HepG2 (cell line): ENCODE measurements around the gene SUSD2. TPM values are rescaled to one million over a fixed set of nuclear protein-coding genes. Genes with fewer than 3 reads are reported as not detected.

Experiments
- AKAP8 ChIP-seq: sonication (generic); formaldehyde crosslinking; IDR thresholded peaks from 2 replicates; pipeline ENCODE4 v1.5.1; 2020; ENCODE audit warnings: mild to moderate bottlenecking, missing genetic modification reagents
- ARID5B ChIP-seq: IDR thresholded peaks from 2 replicates; pipeline ENCODE4 v1.4.0; 2020; ENCODE audit warnings: mild to moderate bottlenecking, missing genetic modification reagents
- DBP ChIP-seq: sonication (generic); formaldehyde crosslinking; IDR thresholded peaks from 2 replicates; pipeline ENCODE4 v1.4.0; 2020; ENCODE audit warnings: missing genetic modification reagents; ENCODE audit errors: not compliant biosample characterization
- DMTF1 ChIP-seq: sonication (generic); formaldehyde crosslinking; IDR thresholded peaks from 2 replicates; pipeline ENCODE4 v1.4.0; 2020; ENCODE audit warnings: mild to moderate bottlenecking, missing genetic modification reagents
- DPF2 ChIP-seq: sonication (generic); formaldehyde crosslinking; IDR thresholded peaks from 2 replicates; pipeline ENCODE4 v1.4.0; 2020; ENCODE audit warnings: mild to moderate bottlenecking, low read depth, missing genetic modification reagents, borderline replicate concordance
- FOXP1 ChIP-seq, 2 experiments: fragments of 450-650 bp in 1 of 2; IDR thresholded peaks; 2 replicates each; pipeline ENCODE4 v1.6.1; 2017 to 2018; ENCODE audit warnings: antibody characterized with exemption in 1 of 2
- GTF3A ChIP-seq: sonication (generic); formaldehyde crosslinking; conservative IDR thresholded peaks from 2 replicates; pipeline ENCODE4 v1.4.0; 2020; ENCODE audit warnings: mild to moderate bottlenecking, missing genetic modification reagents
- HNRNPK ChIP-seq: fragments of 200-400 bp; formaldehyde crosslinking; IDR thresholded peaks from 2 replicates; pipeline ENCODE4 v1.6.1; 2018; ENCODE audit warnings: low read length, low read depth, moderate library complexity, mild to moderate bottlenecking; ENCODE audit not compliant: poor library complexity, severe bottlenecking
- KLF16 ChIP-seq, 2 experiments: sonication (generic) in 1 of 2; formaldehyde crosslinking in 1 of 2; IDR thresholded peaks; 2 replicates each; pipeline versions ENCODE4 v1.6.1 to v1.8.0; 2016 to 2023; ENCODE audit warnings: missing genetic modification reagents in 2 of 2, missing compliant biosample characterization in 1 of 2
- NR2F2 ChIP-seq: IDR thresholded peaks from 2 replicates; pipeline ENCODE4 v1.6.1; 2012; ENCODE audit warnings: low read depth, inconsistent platforms, borderline replicate concordance
- PAWR ChIP-seq: sonication (generic); formaldehyde crosslinking; IDR thresholded peaks from 2 replicates; pipeline ENCODE4 v1.4.0; 2020; ENCODE audit warnings: missing genetic modification reagents, mild to moderate bottlenecking, borderline replicate concordance
- PHF21A ChIP-seq: sonication (generic); formaldehyde crosslinking; IDR thresholded peaks from 2 replicates; pipeline ENCODE4 v1.5.0; 2020; ENCODE audit warnings: mild to moderate bottlenecking, missing genetic modification reagents
- SMAD9 ChIP-seq: sonication (generic); formaldehyde crosslinking; IDR thresholded peaks from 2 replicates; pipeline ENCODE4 v1.5.1; 2020; ENCODE audit warnings: mild to moderate bottlenecking, missing genetic modification reagents
- THAP11 ChIP-seq: IDR thresholded peaks from 2 replicates; pipeline ENCODE4 v1.6.1; 2016; ENCODE audit warnings: missing biosample characterization, missing genetic modification reagents
- ZBED4 ChIP-seq: sonication (generic); formaldehyde crosslinking; IDR thresholded peaks from 2 replicates; pipeline ENCODE4 v1.4.0; 2020; ENCODE audit warnings: missing genetic modification reagents, borderline replicate concordance
- ZFP82 ChIP-seq: sonication (generic); formaldehyde crosslinking; IDR thresholded peaks from 2 replicates; pipeline ENCODE4 v1.5.1; 2020; ENCODE audit warnings: mild to moderate bottlenecking, missing genetic modification reagents, borderline replicate concordance
- polyA plus RNA-seq, 8 experiments: library from polyadenylated mRNA; depleted of rRNA in 3 of 8; stranded (reverse) in 7 of 8; unstranded in 1 of 8; fragments of >200 nt; fragmentation: Illumina TruSeq in 4 of 8; extraction: Trizol in 4 of 8; gene quantifications; 2 replicates each; pipeline versions ENCODE4 v1.2.1 to v1.2.3, GENCODE V29; 2011 to 2016; ENCODE audit warnings: low read depth in 4 of 8, missing spikeins in 1 of 8, mixed read lengths in 1 of 8; ENCODE audit not compliant: insufficient read depth in 1 of 8
- total RNA-seq, 5 experiments: library from RNA; depleted of rRNA; stranded (reverse); fragments of >200 nt; fragmentation: Illumina TruSeq; extraction: Trizol; gene quantifications; 2 replicates each; pipeline ENCODE4 v1.2.3, GENCODE V29; 2016; ENCODE audit warnings: low read depth in 1 of 5

Gene SUSD2
- total and polyA plus RNA-seq, 2 of the 13 experiments (the other 11 are each of a cell fraction or from before 2014, with no cell fraction given), result 2.1 to 11.0 TPM

GRCh38 chr22:24181088-24181995, at the start of gene SUSD2 (continued):
- TF ChIP-seq THAP11 (CRISPR knock-in tag) (no peak), HNRNPK (peak; percentile 76), PHF21A (CRISPR knock-in tag) (peak; percentile 83), ZBED4 (CRISPR knock-in tag) (no peak), GTF3A (no peak), PAWR (CRISPR knock-in tag) (no peak), DPF2 (no peak), KLF16 (CRISPR knock-in tag; IDR thresholded peaks at IDR 0.05) (no peak), SMAD9 (no peak), NR2F2 (no peak), ARID5B (CRISPR knock-in tag) (no peak), ZFP82 (CRISPR knock-in tag) (no peak), DMTF1 (CRISPR knock-in tag) (no peak), DBP (peak; percentile 38), AKAP8 (CRISPR knock-in tag) (no peak; the same call in 1 of the 2 replicates), FOXP1 (IDR thresholded peaks at IDR 0.05) (no peak), FOXP1 (CRISPR knock-in tag; IDR thresholded peaks at IDR 0.05) (no peak)
